Keratinocyte (primary cell): Measurements from ENCODE around the gene WASHC1.
"Not testable (repeated sequence)": the region's sequence is repeated elsewhere in the genome, so short reads cannot be mapped to it uniquely, and the experiment has no call there.

Experiments used
- CTCF ChIP-seq, 3 experiments: IDR thresholded peaks in 1 of 3; conservative IDR thresholded peaks in 1 of 3; optimal IDR thresholded peaks in 1 of 3; 2 replicates in 2 of 3; 3 replicates in 1 of 3; pipeline versions ENCODE3 to v1.5.1; 2011; ENCODE audit warnings: low read length in 3 of 3, mild to moderate bottlenecking in 3 of 3, moderate library complexity in 2 of 3, control low read depth in 1 of 3, inconsistent platforms in 1 of 3; ENCODE audit not compliant: insufficient read depth in 2 of 3; ENCODE audit errors: extremely low read depth in 1 of 3
- EZH2 ChIP-seq: IDR thresholded peaks from one replicate; pipeline ENCODE4 v1.6.1; 2012; ENCODE audit warnings: inconsistent platforms, mild to moderate bottlenecking, low read length, moderate library complexity

GRCh38 chr9:10653-11053, 18.6 kb downstream of the WASHC1 start:
- TF ChIP-seq EZH2; CTCF (optimal IDR thresholded peaks at IDR 0.05 in 1 of 3, IDR thresholded peaks at IDR 0.05 in 1 of 3, conservative IDR thresholded peaks at IDR 0.05 in 1 of 3; ENCODE audit: extremely low read depth in 1 of 3, insufficient read depth in 2 of 3, low read length in 3 of 3): not testable (repeated sequence)
